WTC11 (cell line): ENCODE results near the gene ROBO1. TPM values are rescaled to one million over a fixed set of nuclear protein-coding genes. Genes with fewer than 3 reads are reported as not detected.

Source experiments
- ATAC-seq: fragments of 200-7000 bp; cut with Tn5 transposase; 2 replicates; pipeline ENCODE4 v1.10.0; 2021; ENCODE audit warnings: mild to moderate bottlenecking, moderate library complexity
- CTCF ChIA-PET: fragments of 300-600 bp; sonication (Branson Sonifier 250); formaldehyde crosslinking; loops from one replicate; lab custom pipeline; 2021; ENCODE audit warnings: antibody characterized with exemption; lab: Charles Lee
- POLR2A ChIA-PET: fragments of 350-600 bp; sonication (Branson Sonifier 250); formaldehyde crosslinking; loops from one replicate; lab custom pipeline; 2021; ENCODE audit warnings: antibody characterized with exemption; lab: Charles Lee
- DNase-seq: peaks from one replicate; pipeline ENCODE4 v3.0.0; 2021; ENCODE audit warnings: low spot score
- H3K27ac Mint-ChIP-seq: 2 replicates; pipeline ENCODE4 v1.8.0; 2021; ENCODE audit warnings: mixed read lengths
- H3K27me3 Mint-ChIP-seq: 2 replicates; pipeline ENCODE4 v1.8.0; 2021; ENCODE audit warnings: low read depth, mild to moderate bottlenecking, moderate library complexity, mixed read lengths
- H3K36me3 Mint-ChIP-seq: 2 replicates; pipeline ENCODE4 v1.8.0; 2021; ENCODE audit warnings: mixed read lengths
- H3K4me1 Mint-ChIP-seq: 2 replicates; pipeline ENCODE4 v1.8.0; 2022; ENCODE audit warnings: mixed read lengths
- H3K4me3 Mint-ChIP-seq: 2 replicates; pipeline ENCODE4 v1.8.0; 2021; ENCODE audit warnings: mild to moderate bottlenecking, moderate library complexity, mixed read lengths
- H3K9me3 Mint-ChIP-seq: 2 replicates; pipeline ENCODE4 v1.8.0; 2021; ENCODE audit warnings: mixed read lengths
- ARID4B ChIP-seq: sonication (generic); formaldehyde crosslinking; IDR thresholded peaks from 2 replicates; pipeline ENCODE4 v1.8.0; 2023; ENCODE audit warnings: missing genetic modification reagents, mild to moderate bottlenecking, borderline replicate concordance
- CREM ChIP-seq: sonication (generic); formaldehyde crosslinking; IDR thresholded peaks from 2 replicates; pipeline ENCODE4 v1.8.1; 2022; ENCODE audit warnings: mild to moderate bottlenecking, missing genetic modification reagents, moderate library complexity
- CTCF ChIP-seq: fragments of 200-600 bp; IDR thresholded peaks from 2 replicates; pipeline ENCODE4 v1.8.0; 2022; ENCODE audit warnings: antibody characterized with exemption
- FOXJ3 ChIP-seq: sonication (generic); formaldehyde crosslinking; IDR thresholded peaks from 2 replicates; pipeline ENCODE4 v1.9.0; 2021; ENCODE audit warnings: missing genetic modification reagents, mild to moderate bottlenecking, borderline replicate concordance
- FOXK1 ChIP-seq: sonication (generic); formaldehyde crosslinking; IDR thresholded peaks from 2 replicates; pipeline ENCODE4 v1.8.0; 2022; ENCODE audit warnings: mild to moderate bottlenecking, moderate library complexity, missing genetic modification reagents
- FOXP1 ChIP-seq: sonication (generic); formaldehyde crosslinking; IDR thresholded peaks from 2 replicates; pipeline ENCODE4 v1.8.0; 2022; ENCODE audit warnings: missing genetic modification reagents, mild to moderate bottlenecking, moderate library complexity, borderline replicate concordance
- GRHL2 ChIP-seq: fragments of 250-450 bp; sonication (Bioruptor Pico); IDR thresholded peaks from 2 replicates; pipeline ENCODE4 v1.8.0; 2022; ENCODE audit warnings: mild to moderate bottlenecking, moderate library complexity; ENCODE audit not compliant: insufficient replicate concordance, severe bottlenecking
- MXD4 ChIP-seq: fragments of 250-450 bp; sonication (Bioruptor Pico); IDR thresholded peaks from 2 replicates; pipeline ENCODE4 v1.8.0; 2021; ENCODE audit warnings: mild to moderate bottlenecking, moderate library complexity, borderline replicate concordance
- NR1H2 ChIP-seq: sonication (generic); formaldehyde crosslinking; IDR thresholded peaks from 2 replicates; pipeline ENCODE4 v1.9.0; 2021; ENCODE audit warnings: mild to moderate bottlenecking, moderate library complexity, missing genetic modification reagents
- PRRX2 ChIP-seq: fragments of 250-450 bp; sonication (Bioruptor Pico); IDR thresholded peaks from 2 replicates; pipeline ENCODE4 v1.8.0; 2021; ENCODE audit warnings: mild to moderate bottlenecking
- RELA ChIP-seq: sonication (generic); formaldehyde crosslinking; IDR thresholded peaks from 2 replicates; pipeline ENCODE4 v1.8.1; 2022; ENCODE audit warnings: missing genetic modification reagents, mild to moderate bottlenecking, borderline replicate concordance
- RORB ChIP-seq: fragments of 250-450 bp; sonication (Bioruptor Pico); IDR thresholded peaks from 2 replicates; pipeline ENCODE4 v1.9.0; 2021; ENCODE audit warnings: mild to moderate bottlenecking
- SMAD4 ChIP-seq: sonication (generic); formaldehyde crosslinking; IDR thresholded peaks from 2 replicates; pipeline ENCODE4 v1.8.0; 2022; ENCODE audit warnings: mild to moderate bottlenecking, missing genetic modification reagents
- SP1 ChIP-seq: sonication (generic); formaldehyde crosslinking; conservative IDR thresholded peaks from 2 replicates; pipeline ENCODE4 v1.8.1; 2022; ENCODE audit warnings: missing genetic modification reagents
- TCF7 ChIP-seq: sonication (generic); formaldehyde crosslinking; IDR thresholded peaks from 2 replicates; pipeline ENCODE4 v1.8.0; 2022; ENCODE audit warnings: mild to moderate bottlenecking, low read depth, missing genetic modification reagents, moderate library complexity
- ZBTB43 ChIP-seq: sonication (generic); formaldehyde crosslinking; IDR thresholded peaks from 2 replicates; pipeline ENCODE4 v1.8.1; 2023; ENCODE audit warnings: mild to moderate bottlenecking, missing genetic modification reagents
- ZNF512 ChIP-seq: sonication (generic); formaldehyde crosslinking; IDR thresholded peaks from 2 replicates; pipeline ENCODE4 v1.8.1; 2022; ENCODE audit warnings: missing genetic modification reagents, borderline replicate concordance
- ZNF671 ChIP-seq: fragments of 250-450 bp; sonication (Bioruptor Pico); IDR thresholded peaks from 2 replicates; pipeline ENCODE4 v1.8.0; 2021; ENCODE audit warnings: mild to moderate bottlenecking
- total RNA-seq: library from RNA; stranded (reverse); gene quantifications from 3 replicates; pipeline ENCODE4 v1.2.3, GENCODE V29; 2021
- TF ChIP-seq, protein P1 (sequence below): sonication (generic); formaldehyde crosslinking; IDR thresholded peaks from 2 replicates; pipeline ENCODE4 v1.8.0; 2022; ENCODE audit warnings: mild to moderate bottlenecking, missing genetic modification reagents
- TF ChIP-seq, protein P2 (sequence below): fragments of 250-450 bp; sonication (Bioruptor Pico); IDR thresholded peaks from 2 replicates; pipeline ENCODE4 v2.1.2; 2022; ENCODE audit warnings: mild to moderate bottlenecking, moderate library complexity
- TF ChIP-seq, protein P3 (sequence below): sonication (generic); formaldehyde crosslinking; IDR thresholded peaks from 2 replicates; pipeline ENCODE4 v1.8.1; 2023; ENCODE audit warnings: mild to moderate bottlenecking, missing genetic modification reagents, moderate library complexity
- TF ChIP-seq, protein P4 (sequence below): sonication (generic); formaldehyde crosslinking; IDR thresholded peaks from 2 replicates; pipeline ENCODE4 v1.8.0; 2022; ENCODE audit warnings: mild to moderate bottlenecking, missing genetic modification reagents

ROBO1 gene
- total RNA-seq, 1 experiment from 2014 or later: 90.9 TPM

DNA sequence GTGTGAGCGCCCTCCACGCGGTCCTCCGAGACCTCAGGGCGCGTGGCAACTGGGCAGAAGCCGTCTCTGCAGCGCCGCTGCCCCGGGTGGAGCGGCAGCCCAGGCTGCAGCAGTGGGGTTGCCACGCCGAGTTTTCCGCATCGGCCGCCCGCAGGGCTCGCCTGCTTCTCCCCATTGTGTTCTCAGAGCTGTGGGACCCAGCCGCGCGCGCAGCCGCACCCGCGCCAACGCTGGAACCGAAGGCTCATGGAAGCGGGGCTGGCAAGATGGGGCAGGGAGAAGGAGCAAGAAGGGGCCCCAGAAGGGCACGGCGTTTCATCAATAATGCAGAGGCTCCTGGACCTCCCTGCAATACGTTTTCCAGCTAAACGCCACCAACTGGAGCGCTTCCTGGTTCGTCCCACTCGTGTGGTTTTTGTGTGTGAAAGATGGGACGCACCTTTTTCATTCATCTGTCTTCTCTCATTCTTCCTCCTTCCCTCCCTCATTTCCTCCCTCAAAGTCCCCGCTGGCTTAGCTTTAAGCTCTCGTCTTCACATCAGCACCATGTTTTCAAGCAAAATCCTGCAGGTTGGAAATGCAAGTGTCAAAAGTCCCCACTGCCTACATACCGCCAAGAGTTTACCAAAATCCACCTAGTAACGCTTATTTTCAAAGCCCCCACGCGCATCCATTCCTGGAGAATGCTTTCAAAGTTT lies 1.2 kb downstream of the ROBO1 start:
- H3K4me1 Mint-ChIP-seq: peaks cover 15% of the 10 kb centered on the region
- no peak for TF ChIP-seq ZNF671
- TF ChIP-seq, protein P1, sequence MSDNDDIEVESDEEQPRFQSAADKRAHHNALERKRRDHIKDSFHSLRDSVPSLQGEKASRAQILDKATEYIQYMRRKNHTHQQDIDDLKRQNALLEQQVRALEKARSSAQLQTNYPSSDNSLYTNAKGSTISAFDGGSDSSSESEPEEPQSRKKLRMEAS (CRISPR knock-in tag): no peak; the same call in 1 of the 2 replicates
- TF ChIP-seq ZNF512 (CRISPR knock-in tag): no peak
- TF ChIP-seq SMAD4: no peak
- no peak for TF ChIP-seq TCF7
- TF ChIP-seq SP1 (CRISPR knock-in tag): no peak
- no peak overlapping the region for H3K4me3 Mint-ChIP-seq
- no peak overlapping the region for H3K27ac Mint-ChIP-seq
- no peaks in the 10 kb centered on the region for H3K9me3 Mint-ChIP-seq
- no peaks in the 10 kb centered on the region for H3K36me3 Mint-ChIP-seq
- ChIA-PET POLR2A (no interaction called here), CTCF (no interaction called here)
- ATAC-seq (peak; percentile 16), DNase-seq (no peak)
- peaks cover 7% of the 10 kb centered on the region for H3K27me3 Mint-ChIP-seq

DNA sequence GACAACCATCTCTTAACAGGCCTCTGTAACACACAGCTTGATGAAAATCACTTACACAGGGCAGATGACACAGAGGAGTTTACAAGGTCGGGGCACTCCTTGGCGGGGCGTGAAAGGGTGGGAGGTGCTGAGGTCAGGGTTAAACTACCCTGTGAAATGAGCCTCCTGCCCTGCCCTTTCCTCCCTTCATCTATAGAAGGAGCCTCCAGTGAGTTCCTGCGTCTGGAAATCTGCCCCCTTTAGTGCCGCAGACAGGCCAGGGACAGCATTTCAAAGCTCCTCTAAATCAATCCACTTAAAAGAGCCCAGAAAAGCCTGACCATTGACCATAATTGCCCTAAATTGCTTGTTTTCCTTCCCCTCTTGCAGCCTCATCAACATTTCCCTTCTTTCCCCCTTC lies 1.9 kb downstream of the ROBO1 start:
- ChIA-PET POLR2A (no interaction called here), CTCF (no interaction called here)
- Mint-ChIP-seq H3K27ac (no peak overlapping the region), H3K9me3 (no peaks in the 10 kb centered on the region), H3K4me3 (no peak overlapping the region), H3K4me1 (peaks cover 15% of the 10 kb centered on the region), H3K27me3 (peaks cover 7% of the 10 kb centered on the region), H3K36me3 (no peaks in the 10 kb centered on the region)
- no peak for DNase-seq
- peak; percentile 44 for ATAC-seq
- no peak for TF ChIP-seq RORB (CRISPR knock-in tag)
- TF ChIP-seq NR1H2 (CRISPR knock-in tag): no peak
- TF ChIP-seq FOXJ3 (CRISPR knock-in tag): no peak
- TF ChIP-seq CREM (CRISPR knock-in tag): no peak
- TF ChIP-seq FOXK1 (CRISPR knock-in tag): no peak
- no peak for TF ChIP-seq ZBTB43 (CRISPR knock-in tag)
- no peak for TF ChIP-seq GRHL2 (CRISPR knock-in tag)
- TF ChIP-seq MXD4 (CRISPR knock-in tag): no peak
- TF ChIP-seq, protein P2, sequence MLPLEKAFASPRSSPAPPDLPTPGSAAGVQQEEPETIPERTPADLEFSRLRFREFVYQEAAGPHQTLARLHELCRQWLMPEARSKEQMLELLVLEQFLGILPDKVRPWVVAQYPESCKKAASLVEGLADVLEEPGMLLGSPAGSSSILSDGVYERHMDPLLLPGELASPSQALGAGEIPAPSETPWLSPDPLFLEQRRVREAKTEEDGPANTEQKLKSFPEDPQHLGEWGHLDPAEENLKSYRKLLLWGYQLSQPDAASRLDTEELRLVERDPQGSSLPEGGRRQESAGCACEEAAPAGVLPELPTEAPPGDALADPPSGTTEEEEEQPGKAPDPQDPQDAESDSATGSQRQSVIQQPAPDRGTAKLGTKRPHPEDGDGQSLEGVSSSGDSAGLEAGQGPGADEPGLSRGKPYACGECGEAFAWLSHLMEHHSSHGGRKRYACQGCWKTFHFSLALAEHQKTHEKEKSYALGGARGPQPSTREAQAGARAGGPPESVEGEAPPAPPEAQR (CRISPR knock-in tag): no peak
- no peak for TF ChIP-seq PRRX2 (CRISPR knock-in tag)
- TF ChIP-seq, protein P3, sequence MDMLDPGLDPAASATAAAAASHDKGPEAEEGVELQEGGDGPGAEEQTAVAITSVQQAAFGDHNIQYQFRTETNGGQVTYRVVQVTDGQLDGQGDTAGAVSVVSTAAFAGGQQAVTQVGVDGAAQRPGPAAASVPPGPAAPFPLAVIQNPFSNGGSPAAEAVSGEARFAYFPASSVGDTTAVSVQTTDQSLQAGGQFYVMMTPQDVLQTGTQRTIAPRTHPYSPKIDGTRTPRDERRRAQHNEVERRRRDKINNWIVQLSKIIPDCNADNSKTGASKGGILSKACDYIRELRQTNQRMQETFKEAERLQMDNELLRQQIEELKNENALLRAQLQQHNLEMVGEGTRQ (CRISPR knock-in tag): no peak
- TF ChIP-seq, protein P4, sequence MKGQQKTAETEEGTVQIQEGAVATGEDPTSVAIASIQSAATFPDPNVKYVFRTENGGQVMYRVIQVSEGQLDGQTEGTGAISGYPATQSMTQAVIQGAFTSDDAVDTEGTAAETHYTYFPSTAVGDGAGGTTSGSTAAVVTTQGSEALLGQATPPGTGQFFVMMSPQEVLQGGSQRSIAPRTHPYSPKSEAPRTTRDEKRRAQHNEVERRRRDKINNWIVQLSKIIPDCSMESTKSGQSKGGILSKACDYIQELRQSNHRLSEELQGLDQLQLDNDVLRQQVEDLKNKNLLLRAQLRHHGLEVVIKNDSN (CRISPR knock-in tag): no peak
- TF ChIP-seq RELA (CRISPR knock-in tag): no peak
- TF ChIP-seq CTCF: no peak
- no peak for TF ChIP-seq FOXP1
- TF ChIP-seq ARID4B (CRISPR knock-in tag): no peak
